GM21786 (cell line): ENCODE measurements around the gene ITM2A.

Experiments used
- ATAC-seq: cut with Tn5 transposase; IDR thresholded peaks from one replicate; pipeline ENCODE4 v1.9.1; 2021; ENCODE audit not compliant: unreplicated experiment

The ITM2A gene

DNA sequence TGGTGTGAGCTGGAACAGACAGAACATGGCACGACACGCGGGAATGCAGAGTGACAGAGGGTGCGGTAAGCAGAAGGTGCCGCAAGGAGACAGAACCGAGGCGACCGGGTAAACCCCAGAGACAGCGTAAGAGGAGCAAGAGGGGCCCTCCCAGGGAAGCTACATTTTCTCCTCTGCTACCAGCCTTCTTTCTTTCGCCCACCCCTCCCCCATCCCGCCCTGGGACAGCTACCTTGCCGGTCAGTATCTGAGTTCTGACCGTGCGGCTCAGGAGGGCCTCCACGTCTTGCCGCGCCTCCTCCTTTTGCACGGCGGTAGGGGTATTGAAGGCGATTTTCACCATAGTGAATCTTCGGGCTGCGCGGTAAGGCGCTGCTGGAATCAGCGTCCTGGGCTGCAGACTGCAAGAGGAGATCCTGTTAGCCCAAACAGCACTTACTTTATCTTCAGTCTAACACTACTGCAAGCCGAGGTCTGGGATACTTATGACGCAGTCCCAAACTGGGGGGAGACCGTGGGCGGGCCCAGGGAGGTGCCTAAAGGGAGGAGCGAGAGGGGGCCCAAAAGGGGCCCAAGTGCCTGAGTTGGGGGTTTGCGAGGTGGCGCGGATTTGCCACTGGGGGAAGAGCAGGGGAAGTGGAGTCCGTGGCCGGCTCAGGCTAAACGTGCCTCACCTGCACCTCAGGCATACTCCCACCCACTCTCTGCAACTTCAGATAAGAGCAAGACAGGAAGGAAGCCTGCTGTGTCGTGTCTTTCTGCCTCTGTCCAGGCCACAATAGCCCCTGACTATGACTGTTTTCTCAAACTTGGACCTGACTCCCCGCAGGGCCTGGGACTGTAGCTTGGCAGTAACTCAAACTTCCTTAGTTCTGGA lies at the start of gene ITM2A:
Gene ITM2A, minus strand, starts transcription at position 462 of the 877 bp plus-strand sequence. Its CDS starts 119 bp downstream, at position 343.
- peak; percentile 65 for ATAC-seq

DNA sequence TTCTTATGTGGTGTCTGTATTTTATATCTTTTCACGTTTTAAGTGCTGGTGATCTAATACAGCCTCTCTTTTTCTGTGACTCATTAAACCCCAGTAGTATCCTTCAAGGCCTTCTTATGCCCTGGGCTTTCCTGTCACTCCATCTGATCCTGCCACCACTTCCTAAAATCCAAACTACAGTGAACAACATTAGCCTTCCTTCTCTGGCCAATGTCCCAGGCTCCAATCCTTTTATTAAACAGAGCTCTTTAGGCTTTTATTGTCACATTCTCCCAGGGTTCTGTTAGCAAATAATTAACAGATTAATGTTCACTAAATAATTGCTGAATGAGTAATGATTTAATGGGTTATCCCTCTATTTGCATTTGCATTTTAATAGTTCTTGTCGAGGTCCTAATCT lies 47.9 kb upstream of the ITM2A start:
- no peak for ATAC-seq

DNA sequence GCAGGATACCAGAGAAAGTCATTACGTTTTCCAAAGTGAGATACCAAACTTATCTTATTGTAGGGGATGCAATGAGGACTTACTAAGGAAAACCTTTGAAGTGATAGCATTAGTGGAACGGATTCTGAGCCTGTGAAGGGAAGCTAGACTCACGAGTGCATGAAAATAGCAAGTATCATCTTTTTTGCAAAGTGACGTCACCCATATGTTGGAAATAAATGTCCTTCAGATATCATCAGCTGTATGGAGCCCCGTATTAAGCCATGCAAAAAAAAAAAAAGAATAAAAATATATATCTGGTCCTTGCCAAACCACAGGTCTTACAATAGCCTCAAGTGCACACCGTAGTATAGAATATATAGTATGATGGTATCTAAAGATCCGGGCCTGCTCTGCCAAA lies 46.8 kb upstream of the ITM2A start:
- no peak for ATAC-seq

DNA sequence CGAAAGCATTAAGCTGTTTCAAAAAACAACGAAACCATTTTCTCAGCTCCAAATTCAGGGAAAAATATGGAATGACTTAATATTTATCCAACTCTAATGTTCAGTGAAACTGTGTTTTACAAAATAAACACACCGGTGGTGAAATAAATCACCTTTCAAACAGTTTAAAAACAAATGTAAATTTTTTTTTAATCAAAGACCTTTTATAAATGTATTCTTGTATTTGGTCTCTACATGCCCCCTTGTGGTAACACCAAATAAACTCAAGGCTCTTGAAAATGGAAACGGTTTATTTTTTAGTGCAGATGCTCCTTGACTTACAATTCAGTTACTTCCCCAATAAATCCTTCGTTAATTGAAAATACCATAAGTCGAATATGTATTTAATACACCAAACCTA lies 45.8 kb upstream of the ITM2A start:
- no peak for ATAC-seq

DNA sequence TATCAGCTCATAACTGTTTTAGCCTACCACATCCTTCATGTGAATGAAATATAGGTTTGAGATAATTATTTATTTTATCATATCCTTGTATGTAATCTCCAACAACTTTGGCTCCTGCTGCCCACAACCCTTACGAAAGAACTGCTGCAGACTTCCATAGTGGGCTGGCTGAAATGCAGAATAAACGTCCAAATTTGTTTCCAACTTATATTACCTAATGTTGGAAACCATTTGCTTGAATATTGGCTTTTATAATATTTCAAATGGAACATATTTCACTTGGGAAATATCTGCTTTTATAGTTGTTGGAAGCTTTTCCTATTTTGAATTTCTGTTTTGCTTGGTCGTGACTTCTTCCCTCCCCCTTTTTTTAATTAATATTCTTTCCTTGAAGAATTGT lies 45.0 kb upstream of the ITM2A start:
- no peak for ATAC-seq

DNA sequence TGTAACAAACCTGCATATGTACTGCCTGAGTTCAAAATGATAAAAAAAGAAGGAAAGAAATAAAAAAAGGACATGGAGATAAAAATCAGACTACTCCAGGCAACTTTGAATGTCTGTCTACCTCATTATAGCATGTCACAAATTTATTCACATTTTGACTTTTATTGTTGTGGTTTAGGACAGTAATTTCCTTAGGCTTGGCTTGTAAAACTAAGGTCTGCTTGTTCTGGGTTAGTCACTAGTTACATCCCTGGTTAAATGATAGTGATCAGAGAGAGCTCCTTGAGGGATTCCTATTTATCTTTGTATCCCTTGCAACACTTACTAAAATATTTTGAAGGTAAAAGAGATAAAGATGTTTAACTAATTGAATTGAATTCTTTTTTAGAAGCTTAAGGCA lies 42.5 kb upstream of the ITM2A start:
- no peak for ATAC-seq

DNA sequence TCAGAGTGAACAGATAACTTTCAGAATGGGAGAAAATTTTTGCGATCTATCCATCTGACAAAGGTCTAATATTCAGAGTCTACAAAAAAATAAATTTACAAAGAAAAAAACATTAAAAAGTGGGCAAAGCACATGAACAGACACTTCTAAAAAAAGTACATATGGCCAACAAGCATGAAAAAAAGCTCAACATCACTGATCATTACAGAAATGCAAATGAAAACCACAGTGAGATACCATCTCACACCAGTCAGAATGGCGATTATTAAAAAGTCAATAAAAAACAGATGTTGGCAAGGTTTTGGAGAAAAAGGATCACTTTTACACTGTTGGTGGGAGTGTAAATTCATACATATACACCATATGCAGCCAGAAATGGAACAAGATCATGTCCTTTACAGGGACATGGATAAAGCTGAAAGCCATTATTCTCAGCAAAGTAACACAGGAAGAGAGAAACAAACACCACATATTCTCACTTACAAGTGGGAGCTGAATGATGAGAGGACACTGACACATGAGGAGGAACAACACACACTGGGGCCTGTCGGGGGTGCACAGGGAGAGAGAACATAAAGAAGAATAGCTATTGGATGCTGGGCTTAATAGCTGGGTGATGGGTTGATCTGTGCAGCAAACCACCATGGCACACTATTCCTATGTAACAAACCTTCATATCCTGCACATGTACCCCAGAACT lies 41.6 kb upstream of the ITM2A start:
- ATAC-seq, result no peak

DNA sequence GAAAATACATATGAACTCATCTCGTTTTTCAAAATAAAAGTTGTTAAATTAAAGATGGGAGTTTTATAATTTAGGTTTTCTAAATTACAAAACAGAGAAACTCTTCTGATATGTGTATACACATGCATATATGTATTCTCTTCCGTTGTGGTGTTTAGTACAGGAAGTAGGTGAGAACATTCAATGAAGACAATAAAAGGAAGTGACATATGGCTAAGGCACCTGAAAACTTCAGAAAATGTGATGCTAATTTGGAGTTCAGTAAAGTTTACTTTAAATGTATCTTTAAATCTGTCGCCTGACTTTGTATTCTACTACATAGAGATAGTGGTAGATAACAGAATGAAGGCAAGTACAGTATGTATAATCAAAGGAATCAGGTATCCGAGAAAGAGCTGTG lies 33.5 kb upstream of the ITM2A start:
- no peak for ATAC-seq

DNA sequence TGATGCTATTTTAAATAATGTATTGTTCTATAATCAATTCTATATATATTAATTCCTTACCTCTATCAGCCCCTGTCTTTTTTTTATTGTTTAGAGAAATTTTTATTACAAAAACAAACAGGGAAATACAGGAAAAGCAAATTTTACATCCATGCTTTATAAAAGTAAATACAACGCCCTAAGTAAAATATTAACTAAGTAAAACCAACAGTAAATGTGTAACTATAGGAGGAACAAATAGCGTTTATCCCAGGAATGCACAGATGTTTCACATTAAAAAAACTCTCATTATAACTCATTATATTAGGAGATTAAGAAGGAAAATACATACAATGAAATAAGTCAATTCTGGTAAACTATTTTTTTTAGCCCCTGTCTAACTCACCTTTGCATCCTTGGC lies 8.2 kb upstream of the ITM2A start:
- no peak for ATAC-seq

DNA sequence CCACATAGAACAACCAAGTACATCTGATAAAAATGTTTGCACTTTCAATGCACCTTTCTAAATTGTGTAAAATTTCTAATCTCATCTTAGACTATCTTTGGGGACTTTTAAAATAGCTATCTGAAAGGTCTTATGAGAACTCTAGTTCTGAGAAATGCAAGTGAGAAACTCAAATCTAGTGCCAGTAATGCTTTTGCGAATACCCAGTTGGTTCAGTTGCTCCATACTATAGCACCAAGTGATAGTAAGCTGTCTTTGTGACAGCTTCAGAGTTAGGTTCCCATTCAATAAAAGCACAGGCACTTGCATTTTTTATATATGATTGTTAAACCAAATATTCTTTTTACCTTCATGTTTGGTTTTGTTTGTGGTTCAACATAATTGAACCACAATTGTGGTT lies 4.5 kb upstream of the ITM2A start:
- no peak for ATAC-seq

DNA sequence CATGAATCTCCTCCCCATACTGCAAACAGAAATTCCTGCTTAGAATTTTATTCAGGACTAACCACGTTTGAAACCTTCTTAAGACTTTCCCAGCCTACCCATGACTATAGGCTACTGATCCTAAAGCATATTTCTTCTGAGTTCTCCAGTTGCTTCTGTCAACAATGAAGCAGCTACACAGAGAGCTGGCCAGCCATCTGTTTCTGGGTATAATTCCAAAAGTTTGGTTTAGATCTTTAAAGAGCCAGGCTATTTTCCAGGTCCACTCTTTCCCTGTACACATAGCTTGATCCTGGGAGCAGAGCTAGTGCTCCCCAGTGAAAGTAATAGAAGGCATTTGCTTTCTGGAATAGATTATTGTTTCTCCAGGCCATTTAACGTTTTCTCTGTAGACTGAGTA lies 4.0 kb upstream of the ITM2A start:
- no peak for ATAC-seq

DNA sequence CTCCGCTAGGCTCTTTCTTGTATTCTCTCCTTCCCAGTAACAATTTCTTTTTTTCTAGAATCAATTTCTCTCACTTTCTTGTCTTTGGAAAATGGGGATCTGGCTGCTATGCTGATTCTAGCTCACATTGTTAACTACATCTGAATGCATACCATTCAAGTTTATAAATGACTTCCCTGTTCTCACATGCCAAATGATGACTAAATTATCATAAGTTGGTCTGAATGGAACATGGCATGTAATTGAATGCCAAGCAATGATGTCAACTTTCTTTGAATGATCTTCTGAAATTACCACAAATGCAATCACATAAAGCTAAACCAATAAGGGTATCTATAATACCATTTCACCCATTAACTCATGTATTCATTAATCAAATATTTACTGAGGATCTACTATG lies 2.7 kb upstream of the ITM2A start:
- no peak for ATAC-seq

DNA sequence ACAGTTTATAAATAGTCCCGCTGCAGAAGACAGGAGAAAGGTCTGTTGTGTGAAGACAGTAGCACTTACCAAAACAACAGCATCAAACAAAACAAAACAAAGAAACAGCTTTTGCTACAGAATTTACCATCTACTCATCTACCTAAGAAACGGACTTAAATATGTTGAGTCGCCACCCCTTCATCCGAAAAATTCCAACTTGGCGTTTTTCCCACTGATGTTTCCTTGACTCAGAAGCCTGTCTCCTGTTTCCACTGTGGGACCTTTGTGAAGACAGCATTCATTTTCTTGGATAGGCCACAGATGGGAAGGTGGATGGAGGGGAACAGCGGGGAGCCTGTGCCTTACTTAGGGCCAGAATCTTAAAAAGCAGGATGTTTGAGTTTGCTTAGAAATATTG lies 1.3 kb upstream of the ITM2A start:
- ATAC-seq, result no peak

DNA sequence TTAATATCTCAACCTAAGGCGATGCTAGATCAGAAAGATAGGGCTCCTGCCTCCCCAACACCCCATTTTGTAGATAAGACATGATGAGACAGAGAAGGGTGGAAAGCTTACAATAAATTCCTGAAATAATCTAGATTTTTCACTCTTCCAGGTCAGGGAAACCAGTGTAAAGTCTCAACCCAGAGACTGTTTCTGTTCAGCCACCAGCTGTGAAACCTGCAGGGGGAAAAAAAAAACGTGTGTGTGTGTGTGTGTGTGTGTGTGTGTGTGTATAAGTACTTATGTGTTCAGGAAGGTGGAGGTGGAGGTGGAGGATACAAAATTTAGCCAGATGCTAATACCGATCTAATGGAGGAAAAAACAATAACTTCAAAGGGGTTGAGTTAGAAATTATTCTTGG lies 773 bp upstream of the ITM2A start:
- ATAC-seq, result no peak

DNA sequence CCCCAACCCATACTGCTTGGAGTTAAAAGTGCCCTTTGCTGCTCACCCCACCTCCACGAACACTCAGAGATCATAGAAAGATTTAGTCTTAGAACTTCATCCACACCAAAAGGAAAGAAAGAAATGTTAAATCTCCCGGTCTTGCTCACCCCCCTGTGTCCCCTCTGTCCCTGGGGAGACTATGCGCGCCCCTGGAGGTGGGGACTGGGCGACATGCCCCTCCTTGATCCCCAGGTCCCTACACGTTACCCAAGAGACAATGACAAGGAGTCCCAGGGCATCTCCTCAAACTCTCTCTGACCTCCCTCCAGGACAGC lies 620 bp downstream of the ITM2A start:
- ATAC-seq, result no peak

DNA sequence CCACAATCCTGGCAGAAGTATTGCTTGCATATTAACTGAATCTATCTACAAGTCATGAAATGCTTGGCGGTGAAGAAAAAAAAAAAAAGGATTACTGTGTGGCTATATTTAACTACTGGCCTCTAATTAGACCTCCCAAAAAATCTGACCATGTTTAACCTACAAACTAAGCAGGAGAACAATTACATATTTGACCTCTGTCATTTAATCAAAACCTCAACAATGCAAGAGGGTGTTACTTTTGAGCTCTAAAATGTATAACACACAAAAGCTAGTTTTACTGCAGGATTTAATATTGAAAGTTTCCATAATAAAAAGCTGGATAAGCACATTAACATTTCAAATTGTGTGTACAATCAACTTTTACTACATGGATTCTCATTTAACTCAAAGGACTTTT lies 1.5 kb downstream of the ITM2A start:
- ATAC-seq, result no peak

DNA sequence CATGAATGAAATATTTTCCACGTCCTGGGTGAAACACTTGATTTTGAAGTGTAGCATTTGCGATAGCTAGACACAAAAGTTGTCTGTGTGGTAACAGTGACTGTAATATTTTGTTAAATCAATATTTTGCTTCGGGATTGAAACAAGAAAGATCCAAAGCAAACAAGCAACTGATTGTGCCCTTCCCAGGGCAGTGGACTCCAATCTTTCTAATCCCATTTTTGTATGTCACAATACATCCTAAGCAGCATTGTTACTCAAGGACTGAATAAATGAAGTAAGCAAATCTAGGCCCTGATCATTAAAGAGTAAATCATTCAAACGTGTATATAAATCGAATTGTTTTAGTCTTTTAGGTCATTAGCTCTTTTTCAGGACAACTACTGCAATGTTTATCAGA lies 2.8 kb downstream of the ITM2A start:
- ATAC-seq, result no peak

DNA sequence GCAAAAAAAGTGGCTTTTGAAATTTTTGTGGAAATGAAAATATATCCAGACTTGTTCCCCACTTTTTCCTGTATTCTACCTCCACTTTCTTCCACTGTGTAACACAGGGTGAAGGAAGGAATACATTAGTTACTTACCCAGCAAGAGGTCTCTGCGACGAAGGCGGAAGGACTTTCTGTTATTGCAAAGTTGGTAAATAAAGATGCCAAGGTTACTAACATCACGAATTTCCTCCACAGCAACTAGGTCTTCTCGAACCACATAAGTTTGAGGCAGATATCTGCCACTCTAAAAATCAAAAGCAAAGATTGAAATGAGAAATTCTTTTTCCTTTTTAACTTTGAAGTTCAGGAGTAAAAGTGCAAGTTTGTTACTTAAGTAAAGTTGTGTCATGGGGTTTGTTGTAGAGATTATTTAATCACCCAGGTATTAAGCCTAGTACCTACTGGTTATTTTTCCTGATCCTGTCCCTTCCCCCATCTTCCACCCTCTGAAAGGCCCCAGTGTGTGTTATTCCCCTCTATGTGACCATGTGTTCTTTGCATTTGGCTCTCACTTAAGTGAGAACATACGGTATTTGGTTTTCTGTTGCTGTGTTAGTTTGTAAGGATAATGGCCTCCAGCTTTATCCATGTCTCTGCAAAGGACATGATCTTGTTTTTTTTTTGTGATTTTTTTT lies 5.8 kb downstream of the ITM2A start:
- no peak for ATAC-seq

DNA sequence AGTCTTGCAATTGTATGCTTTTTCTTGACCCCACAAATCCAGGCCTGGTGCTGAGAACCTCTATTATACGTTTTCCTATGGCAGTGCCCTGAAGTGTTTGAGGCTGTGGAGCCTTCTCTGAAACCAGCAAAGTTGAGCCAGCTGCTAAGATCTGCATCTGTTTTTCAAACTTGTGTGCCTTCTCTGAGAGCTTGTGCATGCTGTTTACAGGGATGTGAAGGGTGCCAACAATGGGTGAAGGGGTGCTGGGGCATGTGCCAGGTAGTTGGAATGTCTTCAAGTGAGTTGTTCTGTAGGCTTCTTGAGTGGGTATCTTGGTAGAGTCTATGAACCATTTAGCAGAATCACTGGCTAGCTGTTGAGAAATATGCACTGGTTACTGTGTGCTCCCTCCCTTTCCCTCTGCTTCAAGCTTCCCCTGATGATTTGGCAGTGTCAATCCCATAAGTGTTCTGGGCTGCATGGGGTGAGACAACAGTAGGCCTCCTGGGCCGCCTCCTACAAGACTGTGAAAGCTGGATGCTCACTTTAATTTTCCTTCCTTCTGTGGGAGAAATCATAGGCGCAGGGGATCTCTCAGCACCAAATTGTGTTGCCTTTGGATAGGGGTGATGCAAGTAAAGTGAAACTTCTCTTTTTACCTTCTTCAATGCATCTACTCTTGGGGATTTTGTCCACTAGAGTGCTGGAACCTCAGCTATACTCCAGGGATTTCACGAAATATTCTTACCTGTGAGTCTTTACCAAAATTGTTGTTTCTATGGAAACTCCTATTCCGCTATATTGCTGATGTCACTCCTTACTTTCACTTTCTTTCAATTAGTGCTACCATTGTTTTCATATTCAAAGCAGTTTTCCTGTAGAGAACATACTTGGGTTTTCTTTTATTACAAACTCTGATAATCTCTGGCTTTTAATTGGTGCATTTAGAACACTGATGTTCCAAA lies 30.0 kb downstream of the ITM2A start:
- ATAC-seq, result no peak

DNA sequence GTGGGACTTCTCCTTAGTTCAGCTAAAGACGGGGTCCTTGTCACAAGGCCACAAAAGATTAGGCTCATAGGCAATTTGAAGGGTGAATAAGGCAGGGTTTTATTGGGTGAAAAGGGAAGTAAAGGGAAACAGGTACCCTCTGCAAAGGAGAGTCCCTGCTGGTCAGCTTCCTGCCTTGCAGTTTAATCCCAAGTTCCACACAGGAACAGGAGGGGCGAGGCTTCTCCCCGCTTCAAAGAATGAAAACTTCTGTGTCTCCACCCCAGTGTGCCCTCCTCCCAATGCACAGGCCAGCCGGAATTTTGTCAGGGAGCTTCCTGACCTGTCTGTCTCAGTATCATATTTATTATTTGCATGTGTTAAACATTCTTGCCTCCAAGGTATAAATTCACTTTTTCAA lies 37.1 kb downstream of the ITM2A start:
- no peak for ATAC-seq
